Measurements from ENCODE around the gene CRABP1.

DNA sequence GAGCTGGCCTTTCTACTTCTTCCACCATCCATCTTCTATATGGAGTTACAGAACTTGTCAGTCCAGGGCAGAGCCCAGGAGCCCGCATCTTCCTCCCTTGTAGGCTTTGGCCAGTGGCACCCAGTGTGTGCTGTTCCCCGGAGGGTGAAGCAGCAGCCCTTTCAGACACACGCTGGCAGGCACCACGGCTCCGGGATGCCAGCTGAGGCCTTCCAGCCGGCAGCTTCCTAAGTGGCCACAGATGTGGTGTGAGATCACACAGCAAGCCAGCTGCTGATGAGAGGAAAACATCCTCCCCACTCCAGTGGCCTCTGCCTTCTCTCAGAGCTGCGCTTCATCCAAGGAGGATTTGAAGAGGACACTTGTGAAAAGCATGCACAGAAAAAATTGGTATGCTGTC is 24.1 kb downstream of the CRABP1 start:
- TF ChIP-seq, protein P1, sequence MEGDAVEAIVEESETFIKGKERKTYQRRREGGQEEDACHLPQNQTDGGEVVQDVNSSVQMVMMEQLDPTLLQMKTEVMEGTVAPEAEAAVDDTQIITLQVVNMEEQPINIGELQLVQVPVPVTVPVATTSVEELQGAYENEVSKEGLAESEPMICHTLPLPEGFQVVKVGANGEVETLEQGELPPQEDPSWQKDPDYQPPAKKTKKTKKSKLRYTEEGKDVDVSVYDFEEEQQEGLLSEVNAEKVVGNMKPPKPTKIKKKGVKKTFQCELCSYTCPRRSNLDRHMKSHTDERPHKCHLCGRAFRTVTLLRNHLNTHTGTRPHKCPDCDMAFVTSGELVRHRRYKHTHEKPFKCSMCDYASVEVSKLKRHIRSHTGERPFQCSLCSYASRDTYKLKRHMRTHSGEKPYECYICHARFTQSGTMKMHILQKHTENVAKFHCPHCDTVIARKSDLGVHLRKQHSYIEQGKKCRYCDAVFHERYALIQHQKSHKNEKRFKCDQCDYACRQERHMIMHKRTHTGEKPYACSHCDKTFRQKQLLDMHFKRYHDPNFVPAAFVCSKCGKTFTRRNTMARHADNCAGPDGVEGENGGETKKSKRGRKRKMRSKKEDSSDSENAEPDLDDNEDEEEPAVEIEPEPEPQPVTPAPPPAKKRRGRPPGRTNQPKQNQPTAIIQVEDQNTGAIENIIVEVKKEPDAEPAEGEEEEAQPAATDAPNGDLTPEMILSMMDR (IDR thresholded peaks at IDR 0.05): no peak
- TF ChIP-seq POLR2A (IDR thresholded peaks at IDR 0.05): no peak
